Measurements from ENCODE around the gene GBF1. TPM values are rescaled to one million over a fixed set of nuclear protein-coding genes. Genes with fewer than 3 reads are reported as not detected.
A peak's percentile ranks its signal among the peaks of the same experiment; 100 is the strongest.

Gene GBF1
- total RNA-seq, 2 experiments from 2014 or later = 42.2 to 44.0 TPM

- intact Hi-C loops (cut with micrococcal nuclease) = loop anchor here (1.0 kb wide), 1 partner anchor 11 kb away; the partner anchor contains the start of gene FBXL15
- peaks cover 3% of the 10 kb centered on the region for H3K36me3 Mint-ChIP-seq
- no peaks in the 10 kb centered on the region for H3K9me3 Mint-ChIP-seq
- H3K27me3 Mint-ChIP-seq = peaks cover 22% of the 10 kb centered on the region
- peaks cover 30% of the 10 kb centered on the region for H3K4me1 Mint-ChIP-seq (ENCODE audit: low read depth)
- H3K4me3 Mint-ChIP-seq = peak overlapping the region; percentile 74
- POLR2A ChIA-PET = interaction anchor here (0.9 to 2.4 kb wide), 4 partner anchors 10 to 27 kb away, joined by 3 to 12 read pairs (median 10); partner anchors contain the start of genes FBXL15 and NFKB2
- peak overlapping the region; percentile 3 for H3K27ac Mint-ChIP-seq
- CTCF ChIA-PET = interaction anchor here (0.7 to 2.4 kb wide), 8 partner anchors 9 to 240 kb away, joined by 3 to 32 read pairs (median 7); partner anchors contain the start of genes FBXL15 and NFKB2
- peak; percentile 85 for DNase-seq
Measured at GRCh38 chr10:102408728-102409603, 163.6 kb downstream of the GBF1 start.

- no peaks in the 10 kb centered on the region for H3K9me3 Mint-ChIP-seq
- intact Hi-C loops (cut with micrococcal nuclease) = loop anchor here (1.0 kb wide), 1 partner anchor 10 kb away; the partner anchor contains the start of gene FBXL15
- H3K27ac Mint-ChIP-seq = peak overlapping the region; percentile 3
- DNase-seq = no peak
- H3K4me3 Mint-ChIP-seq = peak overlapping the region; percentile 74
- ChIA-PET POLR2A (interaction anchor here (0.9 to 2.4 kb wide), 4 partner anchors 10 to 26 kb away, joined by 3 to 12 read pairs (median 10); partner anchors contain the start of genes FBXL15 and NFKB2), CTCF (interaction anchor here (0.7 to 2.4 kb wide), 8 partner anchors 10 to 240 kb away, joined by 3 to 32 read pairs (median 7); partner anchors contain the start of genes FBXL15 and NFKB2)
- peaks cover 22% of the 10 kb centered on the region for H3K27me3 Mint-ChIP-seq
- no peaks in the 10 kb centered on the region for H3K36me3 Mint-ChIP-seq
- peaks cover 30% of the 10 kb centered on the region for H3K4me1 Mint-ChIP-seq (ENCODE audit: low read depth)
Measured at GRCh38 chr10:102409604-102410428, 164.5 kb downstream of the GBF1 start.

- Mint-ChIP-seq H3K4me1 (ENCODE audit: low read depth) (peaks cover 30% of the 10 kb centered on the region), H3K9me3 (no peaks in the 10 kb centered on the region), H3K4me3 (peak overlapping the region; percentile 74), H3K27ac (no peak overlapping the region), H3K27me3 (peaks cover 22% of the 10 kb centered on the region), H3K36me3 (no peaks in the 10 kb centered on the region)
- intact Hi-C loops (cut with micrococcal nuclease) = no loop called here
- ChIA-PET CTCF (interaction anchor here (1.2 to 2.4 kb wide), 7 partner anchors 11 to 241 kb away, joined by 3 to 32 read pairs (median 9); partner anchors contain the start of genes FBXL15 and NFKB2), POLR2A (interaction anchor here (1.6 to 2.4 kb wide), 3 partner anchors 10 to 15 kb away, joined by 10 to 12 read pairs (median 10); partner anchors contain the start of genes FBXL15 and NFKB2)
- DNase-seq = peak; percentile 77
Measured at GRCh38 chr10:102410429-102411073, 165.2 kb downstream of the GBF1 start.

- CTCF ChIA-PET = interaction anchor here (1.0 to 2.1 kb wide), 7 partner anchors 8 to 181 kb away, joined by 3 to 9 read pairs (median 4); no protein-coding TSS in a partner anchor
- H3K9me3 Mint-ChIP-seq = no peaks in the 10 kb centered on the region
- peak overlapping the region; percentile 31 for H3K27ac Mint-ChIP-seq
- no peak for DNase-seq
- no peaks in the 10 kb centered on the region for H3K36me3 Mint-ChIP-seq
- H3K4me3 Mint-ChIP-seq = peak overlapping the region; percentile 74
- intact Hi-C loops (cut with micrococcal nuclease) = no loop called here
- POLR2A ChIA-PET = interaction anchor here (1.1 kb wide), 1 partner anchor 10 kb away, joined by 5 read pairs; no protein-coding TSS in a partner anchor
- peaks cover 29% of the 10 kb centered on the region for H3K27me3 Mint-ChIP-seq
- peaks cover 30% of the 10 kb centered on the region for H3K4me1 Mint-ChIP-seq (ENCODE audit: low read depth)
Measured at GRCh38 chr10:102411341-102412255, 166.3 kb downstream of the GBF1 start.

GRCh38 chr10:102412293-102412692, 167.0 kb downstream of the GBF1 start:
- Mint-ChIP-seq H3K4me1 (ENCODE audit: low read depth) (peaks cover 30% of the 10 kb centered on the region), H3K36me3 (no peaks in the 10 kb centered on the region), H3K27me3 (peaks cover 33% of the 10 kb centered on the region), H3K4me3 (no peak overlapping the region), H3K9me3 (no peaks in the 10 kb centered on the region), H3K27ac (no peak overlapping the region)
- POLR2A ChIA-PET = interaction anchor here (1.1 to 1.2 kb wide), 2 partner anchors 9 to 16 kb away, joined by 4 to 5 read pairs; partner anchors contain the start of gene NFKB2
- CTCF ChIA-PET = interaction anchor here (1.0 to 1.6 kb wide), 4 partner anchors 9 to 66 kb away, joined by 3 to 7 read pairs (median 3); no protein-coding TSS in a partner anchor
- DNase-seq = no peak
- intact Hi-C loops (cut with micrococcal nuclease) = no loop called here

GRCh38 chr10:102413053-102413705, 167.8 kb downstream of the GBF1 start:
- Mint-ChIP-seq H3K4me1 (ENCODE audit: low read depth) (peaks cover 30% of the 10 kb centered on the region), H3K4me3 (no peak overlapping the region), H3K9me3 (no peaks in the 10 kb centered on the region), H3K27ac (no peak overlapping the region), H3K36me3 (no peaks in the 10 kb centered on the region), H3K27me3 (peaks cover 38% of the 10 kb centered on the region)
- intact Hi-C loops (cut with micrococcal nuclease) = no loop called here
- DNase-seq = peak; percentile 66
- POLR2A ChIA-PET = interaction anchor here (1.2 kb wide), 1 partner anchor 17 kb away, joined by 4 read pairs; the partner anchor contains the start of gene NFKB2
- CTCF ChIA-PET = interaction anchor here (0.8 to 1.6 kb wide), 4 partner anchors 8 to 14 kb away, joined by 3 to 4 read pairs (median 4); no protein-coding TSS in a partner anchor

GRCh38 chr10:102413806-102414561, 168.7 kb downstream of the GBF1 start:
- CTCF ChIA-PET = interaction anchor here (0.8 to 1.6 kb wide), 3 partner anchors 9 to 15 kb away, joined by 4 read pairs; no protein-coding TSS in a partner anchor

GRCh38 chr10:102414749-102415148, 169.4 kb downstream of the GBF1 start:
- no peak for DNase-seq
- intact Hi-C loops (cut with micrococcal nuclease) = no loop called here
- Mint-ChIP-seq H3K36me3 (no peaks in the 10 kb centered on the region), H3K4me1 (ENCODE audit: low read depth) (peaks cover 35% of the 10 kb centered on the region), H3K9me3 (no peaks in the 10 kb centered on the region), H3K4me3 (no peak overlapping the region), H3K27ac (no peak overlapping the region), H3K27me3 (peaks cover 38% of the 10 kb centered on the region)
- CTCF ChIA-PET = interaction anchor here (0.6 to 1.7 kb wide), 3 partner anchors 11 to 16 kb away, joined by 3 to 8 read pairs (median 5); no protein-coding TSS in a partner anchor
- POLR2A ChIA-PET = interaction anchor here (1.2 kb wide), 1 partner anchor 13 kb away, joined by 3 read pairs; no protein-coding TSS in a partner anchor

More at GRCh38 chr10:102413806-102414561, 168.7 kb downstream of the GBF1 start:
- Mint-ChIP-seq H3K9me3 (no peaks in the 10 kb centered on the region), H3K4me3 (no peak overlapping the region), H3K27me3 (peaks cover 40% of the 10 kb centered on the region), H3K4me1 (ENCODE audit: low read depth) (peaks cover 31% of the 10 kb centered on the region), H3K36me3 (no peaks in the 10 kb centered on the region), H3K27ac (no peak overlapping the region)
- POLR2A ChIA-PET = interaction anchor here (1.2 kb wide), 1 partner anchor 18 kb away, joined by 4 read pairs; the partner anchor contains the start of gene NFKB2
- intact Hi-C loops (cut with micrococcal nuclease) = no loop called here
- no peak for DNase-seq

- Mint-ChIP-seq H3K4me3 (no peak overlapping the region), H3K27me3 (peaks cover 29% of the 10 kb centered on the region), H3K9me3 (no peaks in the 10 kb centered on the region), H3K36me3 (peaks cover 2% of the 10 kb centered on the region), H3K4me1 (ENCODE audit: low read depth) (peaks cover 36% of the 10 kb centered on the region), H3K27ac (no peak overlapping the region)
- ChIA-PET CTCF (interaction anchor here (1.4 to 1.7 kb wide), 3 partner anchors 13 to 17 kb away, joined by 3 to 8 read pairs (median 5); no protein-coding TSS in a partner anchor), POLR2A (interaction anchor here (1.2 kb wide), 1 partner anchor 14 kb away, joined by 3 read pairs; no protein-coding TSS in a partner anchor)
- intact Hi-C loops (cut with micrococcal nuclease) = no loop called here
- DNase-seq = no peak
Measured at GRCh38 chr10:102416283-102416682, 171.0 kb downstream of the GBF1 start.

Measured in activated CD4-positive, alpha-beta memory T cell treated with anti-CD3 and anti-CD28 coated beads for 36 hours (primary cell).